Body of pancreas (tissue), 4 donors: ENCODE results near the gene PLCB1.

Source experiments
- POLR2A ChIP-seq, 3 donors: fragments of 450-650 bp; IDR thresholded peaks; one replicate each; pipeline ENCODE4 v1.6.1; 2016; ENCODE audit warnings: antibody characterized with exemption in 3 of 3, mild to moderate bottlenecking in 2 of 3
- TF ChIP-seq, protein P1 (sequence below), 7 experiments: fragments of 450-650 bp in 4 of 7; fragments of 200-600 bp in 3 of 7; sonication (generic) in 3 of 7; IDR thresholded peaks; one replicate each; pipeline ENCODE4 v1.5.1; 2016 to 2019; ENCODE audit warnings: antibody characterized with exemption in 7 of 7

DNA sequence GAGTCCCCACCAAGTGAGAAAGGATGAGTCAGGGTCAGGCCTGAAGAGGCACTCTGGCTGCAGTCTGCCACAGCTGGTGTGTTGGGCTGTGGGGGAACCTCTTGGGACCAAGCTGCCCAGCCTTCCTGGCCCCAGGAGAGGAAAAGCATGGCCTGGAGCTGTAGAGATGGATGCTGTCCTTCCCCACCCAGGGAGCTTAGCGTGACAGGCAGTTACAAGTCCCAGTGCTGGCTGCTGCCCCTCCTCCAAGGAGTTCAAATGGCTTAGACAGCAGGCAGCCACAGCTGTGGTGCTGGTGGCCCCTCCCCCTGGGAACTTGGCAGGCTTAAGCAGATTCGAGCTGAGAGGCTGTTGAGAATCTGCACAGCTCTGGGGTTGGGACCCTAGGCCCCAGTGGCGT is 253.2 kb downstream of the PLCB1 start:
- TF ChIP-seq, protein P1, sequence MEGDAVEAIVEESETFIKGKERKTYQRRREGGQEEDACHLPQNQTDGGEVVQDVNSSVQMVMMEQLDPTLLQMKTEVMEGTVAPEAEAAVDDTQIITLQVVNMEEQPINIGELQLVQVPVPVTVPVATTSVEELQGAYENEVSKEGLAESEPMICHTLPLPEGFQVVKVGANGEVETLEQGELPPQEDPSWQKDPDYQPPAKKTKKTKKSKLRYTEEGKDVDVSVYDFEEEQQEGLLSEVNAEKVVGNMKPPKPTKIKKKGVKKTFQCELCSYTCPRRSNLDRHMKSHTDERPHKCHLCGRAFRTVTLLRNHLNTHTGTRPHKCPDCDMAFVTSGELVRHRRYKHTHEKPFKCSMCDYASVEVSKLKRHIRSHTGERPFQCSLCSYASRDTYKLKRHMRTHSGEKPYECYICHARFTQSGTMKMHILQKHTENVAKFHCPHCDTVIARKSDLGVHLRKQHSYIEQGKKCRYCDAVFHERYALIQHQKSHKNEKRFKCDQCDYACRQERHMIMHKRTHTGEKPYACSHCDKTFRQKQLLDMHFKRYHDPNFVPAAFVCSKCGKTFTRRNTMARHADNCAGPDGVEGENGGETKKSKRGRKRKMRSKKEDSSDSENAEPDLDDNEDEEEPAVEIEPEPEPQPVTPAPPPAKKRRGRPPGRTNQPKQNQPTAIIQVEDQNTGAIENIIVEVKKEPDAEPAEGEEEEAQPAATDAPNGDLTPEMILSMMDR (IDR thresholded peaks at IDR 0.05) = no peak
- no peak for TF ChIP-seq POLR2A (IDR thresholded peaks at IDR 0.05)
